Measurements from ENCODE around the gene SNN.

SNN gene

GRCh38 chr16:11667824-11668622 is at the start of gene SNN:
Gene SNN (plus strand): TSS chr16:11668455. CDS start chr16:11676060, 7,605 bp downstream.
- peak; percentile 44 for DNase-seq

GRCh38 chr16:11619327-11619851 is 48.9 kb upstream of the SNN start:
- no peak for DNase-seq

- no peak for DNase-seq
These were observed 47.8 kb upstream of the SNN start for GRCh38 chr16:11620243-11621003.

- DNase-seq: no peak
These were observed 46.7 kb upstream of the SNN start for GRCh38 chr16:11621539-11621919.

DNA sequence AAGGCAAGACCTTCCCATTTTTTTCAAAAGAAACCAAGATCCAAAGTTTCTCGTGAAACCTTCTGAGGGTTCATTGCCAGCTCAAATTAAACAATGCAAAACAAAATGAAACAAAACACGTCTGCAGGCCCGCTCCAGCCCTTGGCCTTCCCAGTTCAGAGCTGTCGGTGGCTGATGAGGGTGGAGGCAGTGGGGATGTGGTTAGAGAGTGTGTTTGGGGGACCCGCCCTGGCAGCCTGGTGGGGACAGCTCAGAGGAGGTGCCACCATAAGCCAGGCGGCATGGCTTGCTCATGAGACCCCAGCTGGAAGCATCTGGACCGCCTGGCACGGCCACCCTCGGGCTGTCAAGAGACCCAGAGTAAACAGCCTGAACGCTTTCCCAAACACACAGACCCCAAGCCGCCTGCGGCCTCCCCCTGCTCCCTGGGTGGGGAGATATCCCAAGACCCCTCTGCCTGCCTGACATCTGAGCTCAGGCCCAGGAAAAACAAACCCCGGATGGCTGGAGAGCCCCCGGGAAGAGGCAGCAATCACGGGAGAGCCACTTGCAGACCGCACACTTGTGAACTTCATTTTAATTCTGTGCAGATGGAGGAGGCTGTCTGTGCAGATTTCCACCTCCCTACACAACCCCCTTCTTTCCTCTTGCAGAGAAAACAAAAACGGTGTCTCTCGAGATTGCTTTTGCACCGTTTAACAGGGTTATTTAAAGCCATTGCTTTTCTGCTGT is 46.2 kb upstream of the SNN start:
- DNase-seq: peak; percentile 54

GRCh38 chr16:11624205-11624604 is 44.0 kb upstream of the SNN start:
- no peak for DNase-seq

- no peak for DNase-seq
These were observed 43.3 kb upstream of the SNN start for GRCh38 chr16:11624636-11625607.

- DNase-seq: no peak
These were observed 42.5 kb upstream of the SNN start for GRCh38 chr16:11625769-11626168.

DNA sequence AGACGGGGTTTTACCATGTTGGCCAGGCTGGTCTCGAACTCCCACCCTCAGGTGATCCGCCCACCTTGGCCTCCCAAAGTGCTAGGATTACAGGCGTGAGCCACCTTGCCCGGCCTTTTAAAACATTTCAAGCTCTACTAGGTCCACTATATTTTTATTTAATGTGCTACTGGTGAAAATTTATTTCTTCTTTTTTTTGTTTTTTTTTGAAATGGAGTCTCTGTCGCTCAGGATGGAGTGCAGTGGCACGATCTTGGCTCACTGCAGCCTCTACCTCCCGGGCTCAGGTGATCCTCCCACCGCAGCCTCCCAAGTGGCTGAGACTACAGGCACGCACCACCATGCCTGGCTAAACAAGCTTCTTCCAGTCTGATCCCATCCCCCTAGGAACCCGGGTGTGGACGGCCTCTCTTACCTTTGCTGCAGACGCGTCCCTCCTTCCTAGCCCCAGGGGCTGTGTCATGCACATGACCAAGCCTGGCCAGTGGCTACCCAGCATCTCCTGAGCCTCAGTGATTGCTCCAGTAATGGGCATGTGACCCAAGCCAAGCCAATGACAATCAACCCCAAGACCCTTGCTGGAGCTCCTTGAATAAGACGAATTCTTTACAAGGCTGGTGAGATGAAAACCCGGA is 41.5 kb upstream of the SNN start:
- DNase-seq: no peak

GRCh38 chr16:11627292-11627663 is 41.0 kb upstream of the SNN start:
- DNase-seq: no peak

DNA sequence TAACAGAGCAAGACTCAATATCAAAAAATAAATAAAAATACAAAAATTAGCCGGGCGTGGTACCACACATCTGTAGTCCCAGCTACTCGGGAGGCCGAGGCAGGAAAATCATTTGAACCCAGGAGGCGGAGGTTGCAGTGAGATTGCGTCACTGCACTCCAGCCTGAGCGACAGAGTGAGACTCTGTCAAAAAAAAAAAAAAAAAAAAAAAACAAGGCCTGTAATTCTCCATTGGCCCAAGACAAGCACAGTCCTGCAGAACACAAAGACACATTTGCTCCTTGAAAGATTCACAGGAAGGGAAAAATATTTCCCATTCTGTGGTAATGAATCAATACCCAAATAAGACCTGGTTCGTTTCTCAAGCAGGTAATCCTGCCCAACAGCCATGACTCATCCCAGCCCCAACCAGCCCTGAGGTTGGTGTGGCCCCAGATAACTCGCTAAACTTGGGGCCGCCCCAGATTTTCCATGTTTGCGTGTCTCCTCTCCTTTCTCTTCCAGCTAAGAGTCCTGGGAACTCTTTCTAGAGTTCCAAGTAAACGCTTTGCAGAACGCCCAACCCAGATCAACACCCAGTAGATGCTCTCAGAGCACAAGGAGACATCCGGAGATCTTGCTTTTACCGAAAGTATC is 40.3 kb upstream of the SNN start:
- DNase-seq: no peak

- DNase-seq: no peak
These were observed 38.9 kb upstream of the SNN start for GRCh38 chr16:11629071-11630030.

GRCh38 chr16:11630046-11630767 is 38.0 kb upstream of the SNN start:
- DNase-seq: no peak

GRCh38 chr16:11630768-11631056 is 37.5 kb upstream of the SNN start:
- DNase-seq: no peak

DNA sequence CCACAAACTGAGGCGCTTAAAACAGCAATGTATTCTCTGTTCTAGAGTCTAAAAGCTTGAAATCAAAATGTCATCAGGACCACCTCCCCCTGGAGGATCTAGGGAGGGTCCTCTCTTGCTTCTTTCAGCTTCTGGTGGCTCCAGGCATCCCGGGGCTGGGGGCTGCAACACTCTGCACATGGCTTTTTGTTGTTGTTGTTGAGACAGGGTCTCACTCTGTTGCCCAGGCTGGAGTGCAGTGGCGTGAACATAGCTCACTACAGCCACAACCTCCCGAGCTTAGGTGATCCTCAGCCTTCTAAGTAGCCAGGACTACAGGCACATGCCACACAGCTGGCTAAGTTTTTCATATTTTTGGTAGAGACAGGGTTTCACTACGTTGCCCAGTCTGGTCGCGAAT is 37.0 kb upstream of the SNN start:
- no peak for DNase-seq

GRCh38 chr16:11632455-11632939 is 35.8 kb upstream of the SNN start:
- DNase-seq: no peak

- no peak for DNase-seq
These were observed 35.1 kb upstream of the SNN start for GRCh38 chr16:11633113-11633512.

- no peak for DNase-seq
These were observed 33.9 kb upstream of the SNN start for GRCh38 chr16:11634312-11634711.

DNA sequence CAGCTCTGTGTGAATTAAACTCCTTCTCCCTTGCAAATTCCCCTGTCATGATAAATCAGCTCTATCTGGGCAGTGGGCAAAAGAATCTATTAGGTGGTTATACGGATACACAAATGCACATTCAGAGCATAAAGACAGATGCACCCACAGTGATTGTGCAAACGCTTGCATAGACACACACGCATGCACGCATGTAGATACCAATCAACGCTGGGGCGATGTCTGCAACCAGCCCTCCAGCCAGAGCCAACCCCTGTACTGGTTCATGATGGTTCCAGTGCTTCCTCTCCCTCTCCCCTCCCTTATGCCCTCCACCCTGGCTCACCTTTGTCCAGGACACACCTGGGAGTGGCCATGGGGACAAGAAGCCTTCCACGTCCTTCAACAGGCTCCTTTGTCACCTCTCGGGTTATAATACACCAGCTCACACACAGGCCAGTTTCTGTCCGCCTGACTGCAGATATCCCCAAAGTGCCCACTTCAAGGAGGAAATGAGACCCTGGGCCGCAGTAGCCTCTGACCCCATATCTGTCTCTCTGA is 33.1 kb upstream of the SNN start:
- no peak for DNase-seq
